Body of pancreas (tissue), 4 donors: ENCODE data around the gene TMEM89. TPM values are rescaled to one million over a fixed set of nuclear protein-coding genes. Genes with fewer than 3 reads are reported as not detected.

Source experiments
- ATAC-seq: fragments of 150-250 bp; one replicate; pipeline ENCODE4 v1.9.1; 2016
- DNase-seq, 4 donors: peaks; one replicate each; pipeline ENCODE4 v3.0.0-alpha.2; 2019
- H3K27ac ChIP-seq, 4 donors: fragments of 200-600 bp; sonication (generic); 1 replicate in 3 of 4; 2 replicates in 1 of 4; pipeline versions ENCODE4 v1.5.1 to v1.6.1; 2016 to 2019; ENCODE audit warnings: mild to moderate bottlenecking in 1 of 4, mixed read lengths in 1 of 4, moderate library complexity in 1 of 4
- H3K27me3 ChIP-seq, 2 donors: fragments of 200-600 bp; sonication (generic); one replicate each; pipeline ENCODE4 v1.6.0; 2016; ENCODE audit warnings: mild to moderate bottlenecking in 1 of 2
- H3K36me3 ChIP-seq, 2 donors: fragments of 200-600 bp; sonication (generic); replicated peaks in 1 of 2; 2 replicates each; pipeline ENCODE4 v1.5.1; 2016; ENCODE audit warnings: low read depth in 2 of 2; ENCODE audit not compliant: insufficient read depth in 1 of 2
- H3K4me1 ChIP-seq: fragments of 200-600 bp; sonication (generic); one replicate; pipeline ENCODE4 v1.6.0; 2016
- H3K4me3 ChIP-seq, 2 donors: fragments of 200-600 bp; sonication (generic); 1 replicate in 1 of 2; 2 replicates in 1 of 2; pipeline ENCODE4 v1.5.1; 2016 to 2019
- H3K9me3 ChIP-seq, 3 donors: fragments of 200-600 bp; sonication (generic); 1 replicate in 2 of 3; 2 replicates in 1 of 3; pipeline ENCODE4 v1.5.1; 2016
- POLR2A ChIP-seq, 3 donors: fragments of 450-650 bp; IDR thresholded peaks; one replicate each; pipeline ENCODE4 v1.6.1; 2016; ENCODE audit warnings: antibody characterized with exemption in 3 of 3, mild to moderate bottlenecking in 2 of 3
- WGBS, 2 donors: methylation state at CpG; one replicate each; pipeline ENCODE4 v1.1.5; 2017; 5-methylcytosine and 5-hydroxymethylcytosine counted together
- intact Hi-C: fragments of 100-400 bp; cut with DNase I; formaldehyde crosslinking; loops from one replicate; pipeline ENCODE4 v1.15.1; 2023
- total RNA-seq, 2 donors: library from RNA; depleted of rRNA; stranded (reverse); fragments of >200 nt; gene quantifications; one replicate each; pipeline ENCODE4 v1.1.0, GENCODE V29; 2016
- TF ChIP-seq, protein P1 (sequence below), 7 experiments: fragments of 450-650 bp in 4 of 7; fragments of 200-600 bp in 3 of 7; sonication (generic) in 3 of 7; IDR thresholded peaks; one replicate each; pipeline ENCODE4 v1.5.1; 2016 to 2019; ENCODE audit warnings: antibody characterized with exemption in 7 of 7

The TMEM89 gene
- total RNA-seq, 2 donors from 2014 or later: not detected

GRCh38 chr3:48634661-48635221 lies 13.2 kb upstream of the TMEM89 start:
- Histone ChIP-seq H3K4me3 (peak overlapping the region; percentile 80 to 88), H3K9me3 (no peaks in the 10 kb centered on the region), H3K27me3 (no peaks in the 10 kb centered on the region), H3K4me1 (peaks cover 19% of the 10 kb centered on the region), H3K27ac (peak overlapping the region; percentile 37 to 72 (median 62)), H3K36me3 (no peaks in the 10 kb centered on the region)
- 4 to 43% methylated on average over 2 to 29 of the region's 30 CpGs for WGBS, 2 donors
- DNase-seq (peak; percentile 48 to 60 (median 50)), ATAC-seq (peak; percentile 8)
- intact Hi-C loops: no loop called here
- TF ChIP-seq POLR2A (IDR thresholded peaks at IDR 0.05): no peak
- TF ChIP-seq, protein P1, sequence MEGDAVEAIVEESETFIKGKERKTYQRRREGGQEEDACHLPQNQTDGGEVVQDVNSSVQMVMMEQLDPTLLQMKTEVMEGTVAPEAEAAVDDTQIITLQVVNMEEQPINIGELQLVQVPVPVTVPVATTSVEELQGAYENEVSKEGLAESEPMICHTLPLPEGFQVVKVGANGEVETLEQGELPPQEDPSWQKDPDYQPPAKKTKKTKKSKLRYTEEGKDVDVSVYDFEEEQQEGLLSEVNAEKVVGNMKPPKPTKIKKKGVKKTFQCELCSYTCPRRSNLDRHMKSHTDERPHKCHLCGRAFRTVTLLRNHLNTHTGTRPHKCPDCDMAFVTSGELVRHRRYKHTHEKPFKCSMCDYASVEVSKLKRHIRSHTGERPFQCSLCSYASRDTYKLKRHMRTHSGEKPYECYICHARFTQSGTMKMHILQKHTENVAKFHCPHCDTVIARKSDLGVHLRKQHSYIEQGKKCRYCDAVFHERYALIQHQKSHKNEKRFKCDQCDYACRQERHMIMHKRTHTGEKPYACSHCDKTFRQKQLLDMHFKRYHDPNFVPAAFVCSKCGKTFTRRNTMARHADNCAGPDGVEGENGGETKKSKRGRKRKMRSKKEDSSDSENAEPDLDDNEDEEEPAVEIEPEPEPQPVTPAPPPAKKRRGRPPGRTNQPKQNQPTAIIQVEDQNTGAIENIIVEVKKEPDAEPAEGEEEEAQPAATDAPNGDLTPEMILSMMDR (IDR thresholded peaks at IDR 0.05): no peak

DNA sequence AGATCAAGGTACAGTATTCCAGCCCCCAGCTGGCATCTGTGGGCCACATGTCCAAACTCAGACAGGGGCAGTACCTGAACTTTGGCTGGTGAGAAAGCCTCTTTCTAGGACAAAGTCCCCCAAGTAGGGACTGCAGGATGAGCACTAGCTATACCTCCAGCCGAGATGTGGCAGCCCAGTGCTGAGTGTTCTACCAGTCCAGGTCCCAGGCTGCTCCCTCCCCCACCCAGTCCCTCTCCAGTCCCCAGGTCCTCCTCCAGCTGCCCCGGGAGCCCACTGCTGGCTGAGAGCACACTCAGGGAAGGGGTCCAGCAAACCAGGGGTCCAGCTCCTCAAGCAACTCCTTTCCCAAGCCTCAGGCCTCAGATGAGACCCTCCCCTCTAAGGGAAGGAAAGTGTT lies 12.2 kb upstream of the TMEM89 start:
- ATAC-seq (no peak), DNase-seq (no peak)
- H3K4me1 ChIP-seq: peaks cover 19% of the 10 kb centered on the region
- no peaks in the 10 kb centered on the region for H3K36me3 ChIP-seq
- intact Hi-C loops: no loop called here
- TF ChIP-seq, protein P1 (IDR thresholded peaks at IDR 0.05): no peak
- TF ChIP-seq POLR2A (IDR thresholded peaks at IDR 0.05): no peak
- WGBS, 2 donors: 93 to 100% methylated on average over 2 of the region's 2 CpGs
- H3K4me3 ChIP-seq: no peak overlapping the region
- H3K27me3 ChIP-seq: no peaks in the 10 kb centered on the region
- H3K9me3 ChIP-seq: no peaks in the 10 kb centered on the region
- H3K27ac ChIP-seq: no peak overlapping the region

GRCh38 chr3:48633256-48633655 lies 11.7 kb upstream of the TMEM89 start:
- 88 to 95% methylated on average over 10 to 15 of the region's 15 CpGs for WGBS, 2 donors
- H3K4me3 ChIP-seq: no peak overlapping the region
- intact Hi-C loops: no loop called here
- no peaks in the 10 kb centered on the region for H3K9me3 ChIP-seq
- ATAC-seq (no peak), DNase-seq (no peak)
- TF ChIP-seq, protein P1 (IDR thresholded peaks at IDR 0.05): no peak
- TF ChIP-seq POLR2A (IDR thresholded peaks at IDR 0.05): no peak
- no peaks in the 10 kb centered on the region for H3K27me3 ChIP-seq
- no peaks in the 10 kb centered on the region for H3K36me3 ChIP-seq
- H3K4me1 ChIP-seq: peaks cover 19% of the 10 kb centered on the region
- no peak overlapping the region for H3K27ac ChIP-seq

DNA sequence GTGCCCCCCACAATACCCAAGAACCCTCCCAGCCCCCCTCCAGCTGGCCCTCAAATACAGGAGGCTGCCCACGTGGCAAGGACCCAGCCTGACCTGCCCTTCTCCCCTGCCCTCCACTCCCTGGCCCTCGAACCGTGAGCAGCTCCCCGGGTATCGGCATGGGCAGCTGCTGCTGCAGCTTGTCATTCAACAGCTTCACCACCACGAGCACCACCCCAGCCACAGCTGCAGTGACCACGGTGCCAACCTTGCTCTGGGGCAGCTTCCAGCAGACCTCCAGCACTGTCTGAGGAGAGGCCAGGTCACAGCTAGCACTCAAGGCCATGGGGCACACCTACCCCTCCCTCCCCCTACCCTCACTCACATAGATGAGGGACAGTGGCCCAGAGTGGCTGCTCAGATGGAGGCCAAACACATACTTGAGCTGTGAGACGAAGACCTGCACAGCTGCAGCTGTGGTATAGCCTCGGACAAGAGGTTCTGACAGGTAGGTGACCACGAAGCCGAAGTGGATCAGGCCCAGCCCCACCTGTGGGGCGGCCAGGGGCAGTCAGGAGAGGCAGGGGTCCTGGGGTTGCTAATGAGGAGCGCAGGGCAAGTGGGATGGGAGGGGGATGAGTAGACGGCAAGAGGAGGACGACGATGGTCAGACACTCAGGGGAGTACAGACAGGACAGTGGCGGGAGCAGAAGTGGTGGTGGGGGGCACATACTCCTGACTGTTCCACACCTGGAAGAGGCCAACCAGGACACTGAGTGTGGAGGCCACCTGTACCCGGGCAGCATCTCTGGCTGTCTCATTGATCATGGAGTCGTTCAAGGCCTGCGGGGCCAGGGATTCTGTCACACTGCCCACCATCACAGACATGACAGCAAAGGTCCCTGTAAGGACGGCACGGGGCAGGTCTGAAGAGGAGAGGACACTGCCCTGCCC lies 10.2 kb upstream of the TMEM89 start:
- Histone ChIP-seq H3K27ac (no peak overlapping the region), H3K27me3 (no peaks in the 10 kb centered on the region), H3K9me3 (no peaks in the 10 kb centered on the region), H3K4me1 (peaks cover 19% of the 10 kb centered on the region), H3K36me3 (no peaks in the 10 kb centered on the region), H3K4me3 (no peak overlapping the region)
- 87 to 89% methylated on average over 16 to 21 of the region's 22 CpGs for WGBS, 2 donors
- DNase-seq: no peak
- intact Hi-C loops: no loop called here
- TF ChIP-seq, protein P1 (IDR thresholded peaks at IDR 0.05): no peak
- no peak for TF ChIP-seq POLR2A (IDR thresholded peaks at IDR 0.05)
- ATAC-seq: no peak
